Parathyroid adenoma (tissue), 2 donors: ENCODE results near the gene UGT1A8.

ENCODE experiments used
- H2AFZ ChIP-seq: fragments of 300-600 bp; sonication (generic); one replicate; pipeline ENCODE4 v1.7.0; 2017; ENCODE audit warnings: antibody characterized with exemption, mild to moderate bottlenecking
- H3K27ac ChIP-seq: fragments of 300-600 bp; sonication (generic); one replicate; pipeline ENCODE4 v1.7.0; 2017
- H3K27me3 ChIP-seq: fragments of 300-600 bp; sonication (generic); one replicate; pipeline ENCODE4 v1.7.0; 2017; ENCODE audit warnings: low read length; ENCODE audit not compliant: control insufficient read depth, insufficient read depth
- H3K36me3 ChIP-seq: fragments of 300-600 bp; sonication (generic); one replicate; pipeline ENCODE4 v1.7.0; 2017; ENCODE audit warnings: low read length; ENCODE audit not compliant: control insufficient read depth, insufficient read depth
- H3K4me1 ChIP-seq: fragments of 300-600 bp; sonication (generic); one replicate; pipeline ENCODE4 v1.7.0; 2017; ENCODE audit warnings: control low read depth
- H3K4me2 ChIP-seq: fragments of 300-600 bp; sonication (generic); one replicate; pipeline ENCODE4 v1.7.0; 2017; ENCODE audit warnings: low read length
- H3K4me3 ChIP-seq: fragments of 300-600 bp; sonication (generic); one replicate; pipeline ENCODE4 v1.7.0; 2017; ENCODE audit warnings: low read depth, low read length
- H3K79me2 ChIP-seq: fragments of 300-600 bp; sonication (generic); one replicate; pipeline ENCODE4 v1.7.0; 2017; ENCODE audit warnings: control low read depth
- H3K9ac ChIP-seq: fragments of 300-600 bp; sonication (generic); one replicate; pipeline ENCODE4 v1.7.0; 2017; ENCODE audit warnings: mild to moderate bottlenecking
- H3K9me3 ChIP-seq: fragments of 300-600 bp; sonication (generic); one replicate; pipeline ENCODE4 v1.7.0; 2017; ENCODE audit warnings: low read length; ENCODE audit not compliant: control insufficient read depth
- CTCF ChIP-seq: fragments of 300-600 bp; sonication (generic); IDR thresholded peaks from one replicate; pipeline ENCODE4 v1.7.0; 2017; ENCODE audit warnings: antibody characterized with exemption, mild to moderate bottlenecking
- donor health status: primary hyperparathyroidism.

The UGT1A8 gene

GRCh38 chr2:233792720-233793119, 175.3 kb downstream of the UGT1A8 start:
- H3K4me3 ChIP-seq = no peak overlapping the region
- no peak overlapping the region for H2AFZ ChIP-seq
- H3K4me2 ChIP-seq = no peak overlapping the region
- no peaks in the 10 kb centered on the region for H3K79me2 ChIP-seq
- no peak overlapping the region for H3K9ac ChIP-seq
- no peak for TF ChIP-seq CTCF
- H3K9me3 ChIP-seq = no peaks in the 10 kb centered on the region
- H3K27me3 ChIP-seq = no peaks in the 10 kb centered on the region
- H3K4me1 ChIP-seq = no peaks in the 10 kb centered on the region
- H3K27ac ChIP-seq = no peak overlapping the region
- no peaks in the 10 kb centered on the region for H3K36me3 ChIP-seq

GRCh38 chr2:233793465-233794127, 176.2 kb downstream of the UGT1A8 start:
- TF ChIP-seq CTCF = no peak
- no peak overlapping the region for H3K9ac ChIP-seq
- no peak overlapping the region for H2AFZ ChIP-seq
- no peaks in the 10 kb centered on the region for H3K4me1 ChIP-seq
- H3K27ac ChIP-seq = no peak overlapping the region
- H3K4me3 ChIP-seq = no peak overlapping the region
- H3K36me3 ChIP-seq = no peaks in the 10 kb centered on the region
- no peak overlapping the region for H3K4me2 ChIP-seq
- no peaks in the 10 kb centered on the region for H3K9me3 ChIP-seq
- H3K27me3 ChIP-seq = no peaks in the 10 kb centered on the region
- H3K79me2 ChIP-seq = no peaks in the 10 kb centered on the region

- Histone ChIP-seq H3K4me2 (no peak overlapping the region), H3K27me3 (no peaks in the 10 kb centered on the region), H3K27ac (no peak overlapping the region), H3K36me3 (no peaks in the 10 kb centered on the region), H3K4me1 (no peaks in the 10 kb centered on the region), H3K9me3 (no peaks in the 10 kb centered on the region), H2AFZ (no peak overlapping the region), H3K9ac (no peak overlapping the region), H3K79me2 (no peaks in the 10 kb centered on the region), H3K4me3 (no peak overlapping the region)
- no peak for TF ChIP-seq CTCF
Observed at GRCh38 chr2:233794128-233794658, 176.8 kb downstream of the UGT1A8 start.

- no peak overlapping the region for H3K9ac ChIP-seq
- no peak overlapping the region for H2AFZ ChIP-seq
- no peaks in the 10 kb centered on the region for H3K36me3 ChIP-seq
- no peaks in the 10 kb centered on the region for H3K4me1 ChIP-seq
- H3K9me3 ChIP-seq = no peaks in the 10 kb centered on the region
- no peaks in the 10 kb centered on the region for H3K79me2 ChIP-seq
- TF ChIP-seq CTCF = no peak
- no peak overlapping the region for H3K4me2 ChIP-seq
- no peak overlapping the region for H3K4me3 ChIP-seq
- no peaks in the 10 kb centered on the region for H3K27me3 ChIP-seq
- no peak overlapping the region for H3K27ac ChIP-seq
Observed at GRCh38 chr2:233795735-233796171, 178.3 kb downstream of the UGT1A8 start.

GRCh38 chr2:233796254-233796653, 178.8 kb downstream of the UGT1A8 start:
- H2AFZ ChIP-seq = no peak overlapping the region
- no peaks in the 10 kb centered on the region for H3K27me3 ChIP-seq
- no peaks in the 10 kb centered on the region for H3K9me3 ChIP-seq
- no peaks in the 10 kb centered on the region for H3K4me1 ChIP-seq
- H3K9ac ChIP-seq = no peak overlapping the region
- H3K36me3 ChIP-seq = no peaks in the 10 kb centered on the region
- H3K27ac ChIP-seq = no peak overlapping the region
- H3K4me2 ChIP-seq = no peak overlapping the region
- H3K79me2 ChIP-seq = no peaks in the 10 kb centered on the region
- TF ChIP-seq CTCF = no peak
- no peak overlapping the region for H3K4me3 ChIP-seq
